GM21723 (cell line): ENCODE results near the gene TXNDC11.

ENCODE experiments used
- ATAC-seq: cut with Tn5 transposase; IDR thresholded peaks from one replicate; pipeline ENCODE4 v1.9.1; 2021; ENCODE audit warnings: mild to moderate bottlenecking, moderate library complexity; ENCODE audit not compliant: unreplicated experiment

The TXNDC11 gene

DNA sequence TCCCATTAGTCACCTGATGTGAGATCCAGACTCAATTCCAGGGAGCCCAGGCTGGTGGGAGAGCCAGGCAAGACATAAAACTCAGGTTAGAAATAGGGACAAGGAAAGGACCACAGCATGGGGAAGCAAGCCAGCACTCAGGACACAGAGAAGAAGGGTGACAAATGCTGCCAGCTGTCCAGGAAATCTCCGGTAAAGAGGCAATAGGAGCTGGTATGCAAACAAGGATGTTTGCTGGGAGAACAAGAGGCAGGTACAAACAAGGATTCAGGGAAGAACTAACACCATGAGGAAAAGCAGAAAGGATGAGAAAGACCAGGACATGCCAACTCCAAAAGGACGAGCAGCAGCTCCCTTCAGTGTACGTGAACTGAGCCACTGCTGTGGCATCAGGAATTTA lies 10.2 kb upstream of the TXNDC11 start:
- ATAC-seq, result no peak

DNA sequence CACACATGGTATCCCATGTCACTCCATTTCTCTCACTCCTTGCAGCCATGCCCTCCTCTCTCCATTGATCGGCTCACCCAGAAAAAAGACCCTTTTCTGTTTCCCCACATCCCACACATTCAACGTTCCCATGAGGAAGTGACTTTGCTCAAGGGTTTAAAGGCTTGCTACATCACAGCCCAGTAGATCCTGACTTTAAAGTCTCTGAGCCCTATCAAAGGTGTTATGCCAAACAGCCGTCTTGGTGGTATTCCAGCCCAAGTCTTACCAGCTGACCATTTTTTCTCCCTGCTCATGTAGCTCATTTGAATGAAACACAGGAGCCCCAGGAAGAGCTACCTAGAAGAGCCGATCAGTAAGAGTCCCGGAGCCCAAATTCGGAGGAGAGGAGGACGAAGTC lies 7.4 kb upstream of the TXNDC11 start:
- no peak for ATAC-seq

DNA sequence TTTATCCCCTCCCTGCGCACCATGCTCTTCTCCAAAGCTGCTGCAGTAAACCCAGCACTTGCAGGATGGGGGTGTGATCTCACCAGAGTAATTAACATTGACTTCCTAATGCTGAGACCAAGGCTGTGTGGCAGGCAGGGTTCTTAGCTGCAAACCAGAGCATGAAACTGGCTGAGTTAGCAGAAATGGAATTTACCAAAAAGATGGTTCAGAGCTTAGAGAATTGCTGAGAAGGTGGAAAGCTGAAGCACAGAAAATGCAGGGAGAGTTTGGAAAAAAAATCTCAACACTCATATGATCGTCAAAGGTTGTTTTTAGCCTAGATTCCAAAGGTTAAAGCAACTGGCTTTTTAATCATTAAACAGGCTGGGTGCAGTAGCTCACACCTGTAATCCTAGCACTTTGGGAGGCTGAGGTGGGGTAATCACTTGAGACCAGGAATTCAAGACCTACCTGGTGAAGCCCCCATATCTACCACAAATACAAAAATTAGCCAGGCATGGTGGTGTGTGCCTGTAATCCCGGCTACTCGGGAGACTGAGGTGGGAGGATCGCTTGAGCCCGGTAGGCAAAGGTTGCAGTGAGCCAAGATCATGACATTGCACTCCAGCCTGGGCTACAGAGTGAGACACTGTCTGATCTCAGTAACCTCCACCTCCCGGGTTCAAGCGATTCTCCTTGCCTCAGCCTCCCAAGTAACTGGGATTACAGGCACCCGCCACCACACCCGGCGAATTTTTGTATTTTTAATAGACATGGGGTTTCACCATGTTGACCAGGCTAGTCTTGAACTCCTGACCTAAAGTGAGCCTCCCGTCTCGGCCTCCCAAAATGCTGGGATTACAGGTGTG lies 6.0 kb upstream of the TXNDC11 start:
- ATAC-seq, result no peak

DNA sequence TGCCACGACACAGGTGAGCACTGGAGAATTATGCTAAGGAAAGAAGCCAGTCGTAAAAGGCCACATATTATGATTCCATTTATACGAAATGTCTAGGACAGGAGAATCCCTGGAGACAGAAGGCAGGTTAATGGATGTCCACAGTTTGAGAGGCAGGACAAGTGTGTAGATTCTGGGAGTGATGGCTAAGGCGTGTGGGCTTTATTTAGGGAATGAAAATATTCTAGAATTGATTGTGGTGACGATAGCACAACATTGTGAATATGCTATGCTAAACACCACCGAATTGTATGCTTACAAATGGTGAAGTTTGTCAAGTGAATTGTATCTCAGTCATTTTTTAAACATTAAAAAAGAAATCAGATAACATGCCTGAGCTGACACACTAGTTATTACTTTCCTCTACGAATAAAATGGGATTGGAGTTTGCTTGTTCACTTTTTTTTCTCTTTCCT lies 5.3 kb upstream of the TXNDC11 start:
- ATAC-seq, result no peak

DNA sequence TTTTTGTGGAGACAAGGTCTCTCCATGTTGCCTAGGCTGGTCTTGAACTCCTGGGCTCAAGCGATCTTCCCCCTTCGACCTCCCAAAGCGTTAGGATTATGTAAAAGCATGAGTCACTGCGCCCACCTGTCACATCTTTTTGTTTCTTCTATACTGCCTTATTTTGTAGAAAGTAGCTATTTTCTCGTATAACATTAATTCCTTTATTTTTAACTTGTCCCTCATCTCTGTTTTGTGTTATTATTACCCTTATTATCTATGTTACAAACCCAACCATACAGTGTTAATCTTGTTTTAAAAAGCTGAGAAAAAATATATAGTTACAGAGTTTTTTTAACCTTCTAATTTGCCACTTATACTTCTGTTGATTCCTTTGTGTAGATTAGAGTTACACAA lies 1.4 kb upstream of the TXNDC11 start:
- no peak for ATAC-seq

DNA sequence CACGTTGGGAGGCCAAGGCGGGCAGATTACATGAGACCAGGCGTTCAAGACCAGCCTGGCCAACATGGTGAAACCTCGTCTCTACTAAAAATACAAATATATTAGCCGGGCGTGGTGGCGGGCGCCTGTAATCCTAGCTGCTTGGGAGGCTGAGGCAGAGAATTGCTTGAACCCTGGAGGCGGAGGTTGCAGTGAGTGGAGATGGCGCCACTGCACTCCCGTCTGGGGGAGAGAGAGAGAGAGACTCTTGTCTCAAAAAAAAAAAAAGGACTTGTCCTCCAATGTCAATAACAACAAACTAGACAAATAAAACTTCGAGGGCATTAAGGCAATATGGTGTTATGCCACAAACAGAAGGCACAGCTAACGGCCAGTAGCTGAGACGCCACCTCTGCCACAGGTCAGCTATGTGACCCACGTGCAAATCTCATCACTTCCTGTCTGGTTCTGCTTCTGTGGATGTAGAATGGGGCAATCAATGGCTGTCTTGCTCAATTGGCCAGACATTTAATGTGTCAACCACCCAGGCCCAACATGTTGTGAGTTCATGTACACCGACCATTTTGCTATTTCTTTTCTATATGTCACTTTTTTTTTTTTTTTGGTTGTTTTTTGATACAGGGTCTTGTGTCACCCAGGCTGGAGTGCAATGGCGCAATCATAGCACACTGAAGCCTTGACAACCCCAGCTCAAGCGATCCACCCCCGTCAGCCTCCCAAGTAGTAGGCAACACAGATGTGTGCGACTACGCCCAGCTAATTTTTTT lies 834 bp upstream of the TXNDC11 start:
- no peak for ATAC-seq

DNA sequence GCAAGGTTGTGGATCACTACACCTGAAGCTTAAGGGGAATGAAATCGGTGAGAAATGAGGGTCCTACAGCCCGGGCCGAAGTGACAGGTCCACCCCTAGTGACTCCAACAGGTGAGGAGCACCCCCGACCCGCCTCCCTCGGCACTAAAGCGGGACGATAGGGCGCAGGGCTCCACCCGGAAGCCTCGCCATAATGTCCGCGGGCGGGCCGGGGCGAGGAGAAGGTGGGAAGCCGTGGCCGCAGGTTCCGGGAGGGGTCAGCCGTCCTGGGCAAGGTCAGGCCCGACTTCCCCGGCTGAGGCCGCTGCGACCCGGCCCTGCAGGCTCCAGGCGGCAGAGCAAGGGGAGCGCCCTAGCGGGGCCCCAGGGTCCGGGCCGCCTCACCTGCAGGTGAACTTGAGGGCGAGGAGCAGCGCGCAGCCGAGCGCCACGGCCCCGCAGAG lies 543 bp downstream of the TXNDC11 start:
- peak; percentile 24 for ATAC-seq

DNA sequence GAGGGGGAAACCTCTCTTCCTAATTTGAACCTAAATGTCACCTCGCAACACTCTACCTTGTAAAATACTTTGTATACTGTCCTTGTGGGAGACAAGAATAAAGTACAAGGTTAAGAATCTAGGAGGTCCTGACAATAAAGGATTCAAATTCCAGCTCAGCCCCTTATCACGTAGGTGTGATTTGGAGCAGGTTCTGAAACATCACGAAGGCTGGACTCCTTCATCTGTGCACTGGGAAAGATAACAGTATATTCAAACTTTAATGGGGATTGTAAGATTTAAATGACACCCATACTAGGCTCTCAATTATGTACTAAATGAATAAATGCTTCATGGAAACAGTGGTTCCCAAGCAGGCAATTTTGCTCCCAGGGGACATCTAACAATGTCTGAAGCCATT lies 2.1 kb downstream of the TXNDC11 start:
- no peak for ATAC-seq

DNA sequence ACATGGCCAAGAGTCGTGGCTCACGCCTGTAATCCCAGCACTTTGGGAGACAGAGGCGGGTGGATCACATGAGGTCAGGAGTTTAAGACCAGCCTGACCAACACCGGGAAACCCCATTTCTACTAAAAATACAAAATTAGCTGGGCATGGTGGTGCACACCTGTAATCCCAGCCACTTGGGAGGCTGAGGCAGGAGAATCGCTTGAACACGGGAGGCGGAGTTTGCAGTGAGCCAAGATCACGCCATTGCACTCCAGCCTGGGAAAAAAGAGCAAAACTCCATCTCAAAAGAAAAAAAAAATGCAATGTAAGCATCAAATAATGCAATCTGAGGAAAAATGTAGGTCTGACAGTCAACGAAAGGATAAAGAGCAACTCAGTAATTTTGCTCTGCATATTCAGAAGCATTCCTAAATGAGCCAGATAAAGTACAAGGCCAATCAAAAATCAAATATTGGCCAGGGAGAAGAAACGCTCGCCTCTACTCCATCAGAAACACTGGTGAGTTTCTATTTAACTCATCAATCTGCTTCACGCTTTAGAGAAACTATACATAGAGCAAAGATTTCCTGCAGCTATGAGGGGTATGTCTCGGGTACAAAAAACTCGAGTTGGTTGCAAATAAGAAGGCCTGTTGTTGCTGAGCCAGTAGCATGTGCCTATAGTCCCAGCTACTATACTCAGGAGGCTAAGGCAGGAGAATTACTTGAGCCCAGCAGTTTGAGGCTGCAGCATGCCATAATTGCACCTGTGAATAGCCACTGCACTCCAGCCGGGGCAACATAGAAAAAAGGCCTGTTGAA lies 3.7 kb downstream of the TXNDC11 start:
- no peak for ATAC-seq

DNA sequence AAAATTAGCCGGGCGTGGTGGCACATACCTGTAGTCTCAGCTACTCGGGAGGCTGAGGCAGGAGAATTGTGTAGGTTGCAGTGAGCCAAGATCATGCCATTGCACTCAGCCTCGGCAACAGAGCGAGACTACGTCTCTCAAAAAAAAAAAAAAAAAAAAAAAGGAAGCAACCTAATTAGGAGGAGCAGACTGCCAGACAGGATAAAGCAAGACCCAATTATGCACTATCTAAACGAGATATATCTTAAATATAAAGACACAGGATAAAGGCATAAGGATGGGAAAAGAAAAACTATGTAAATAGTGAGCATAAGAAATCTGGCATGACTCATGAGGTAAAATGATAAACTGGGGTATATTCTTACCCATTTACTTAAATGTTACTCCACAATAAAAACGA lies 4.9 kb downstream of the TXNDC11 start:
- ATAC-seq, result no peak

DNA sequence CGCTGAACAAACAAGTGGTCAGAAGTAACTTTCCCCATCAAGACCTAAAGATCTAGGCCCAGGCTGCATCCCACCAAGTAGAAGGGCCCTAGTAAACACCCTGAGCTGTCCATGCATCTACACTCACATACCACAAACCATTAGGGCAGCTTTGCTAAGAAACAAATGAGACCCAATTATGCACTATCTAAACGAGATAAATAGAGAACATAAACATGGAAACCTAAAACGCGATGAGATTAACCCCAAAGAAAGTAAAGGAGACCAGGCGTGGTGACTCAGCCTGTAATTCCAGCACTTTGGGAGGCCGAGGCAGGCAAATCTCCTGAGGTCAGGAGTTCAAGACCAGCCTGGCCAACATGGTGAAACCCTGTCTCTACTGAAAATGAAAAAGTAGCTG lies 5.8 kb downstream of the TXNDC11 start:
- no peak for ATAC-seq

DNA sequence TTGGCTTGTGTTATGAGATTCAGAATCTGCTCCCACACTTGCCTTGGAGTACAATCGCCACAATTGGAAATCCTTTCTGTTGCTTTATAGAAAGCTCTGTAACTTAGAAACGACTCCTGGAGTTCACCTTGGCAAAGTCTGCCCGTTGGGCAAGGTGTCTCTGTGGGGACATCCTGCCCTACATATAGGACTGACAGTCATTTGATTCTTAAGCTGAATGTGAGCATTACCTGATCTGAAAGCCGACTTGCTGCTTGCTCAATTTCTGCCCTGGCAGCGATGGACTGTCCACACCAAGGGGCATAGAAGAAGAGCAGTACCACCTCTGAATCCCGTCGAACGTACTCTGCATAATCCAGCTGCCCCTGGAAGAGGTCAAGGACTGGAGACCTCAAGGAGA lies 6.9 kb downstream of the TXNDC11 start:
- ATAC-seq, result no peak

DNA sequence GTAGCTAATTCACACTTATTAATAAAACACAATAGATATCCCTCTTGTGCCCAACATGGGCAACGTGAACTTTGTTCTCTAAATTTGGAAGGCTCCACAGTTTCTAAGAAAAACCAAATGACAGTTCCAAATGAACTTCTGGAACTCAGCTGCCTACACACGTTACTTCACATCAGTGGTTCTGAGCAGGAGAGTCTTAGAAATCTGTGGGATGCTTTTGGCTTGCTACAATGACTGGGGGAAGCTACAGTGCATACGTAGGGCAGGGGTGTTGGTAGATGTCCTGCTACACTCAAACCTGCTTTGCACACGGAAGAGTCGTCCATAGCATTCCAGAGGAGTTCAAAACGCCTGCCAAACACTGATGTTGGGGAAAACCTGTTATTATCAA lies 8.0 kb downstream of the TXNDC11 start:
- ATAC-seq, result no peak

DNA sequence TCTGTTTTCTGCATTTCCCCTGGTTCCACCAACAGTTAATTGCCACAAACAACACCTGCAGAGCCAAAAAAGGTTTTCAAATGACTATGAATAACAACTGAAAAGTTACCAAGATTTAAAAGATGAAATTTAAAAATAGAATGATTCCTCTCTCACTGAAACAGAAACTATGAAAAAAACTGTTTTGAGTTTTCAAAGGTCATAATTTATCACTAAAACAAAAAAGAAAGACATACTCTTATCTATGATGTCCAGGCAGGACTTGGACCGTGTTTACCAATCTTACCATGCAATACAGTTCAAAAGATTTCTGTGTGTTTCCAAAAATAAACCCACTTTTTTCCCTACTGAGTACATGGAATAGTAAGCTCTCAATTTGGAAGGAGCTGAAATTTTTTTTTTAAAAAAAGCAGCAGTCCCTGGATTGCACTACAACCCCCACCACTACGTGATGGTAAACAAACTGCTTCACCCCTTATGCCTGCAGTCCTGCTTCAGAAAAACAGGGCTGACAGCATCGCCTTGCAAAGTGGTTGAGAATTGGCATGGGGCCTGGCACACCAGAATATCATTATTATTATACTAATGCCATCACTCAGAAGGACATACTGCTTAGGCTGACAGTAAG lies 8.5 kb downstream of the TXNDC11 start:
- ATAC-seq, result peak; percentile 63

DNA sequence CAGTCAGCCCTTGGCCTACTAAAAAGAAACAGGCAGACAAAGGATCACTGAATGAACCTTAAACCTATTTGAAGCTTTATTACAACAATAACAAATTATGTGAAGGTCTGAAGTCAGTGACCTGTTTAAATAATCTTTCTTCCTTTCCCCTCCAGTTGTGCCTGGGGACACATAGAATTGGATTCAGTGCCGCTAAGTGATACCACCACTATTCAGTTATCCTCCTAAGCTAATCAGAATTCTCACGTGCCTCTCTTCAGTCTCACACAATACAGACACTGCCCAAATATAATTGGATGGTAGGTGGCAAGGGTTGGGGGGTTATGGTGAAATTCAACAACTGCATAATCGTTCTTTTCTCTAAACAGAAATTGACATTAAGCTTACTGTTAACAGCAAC lies 11.4 kb downstream of the TXNDC11 start:
- ATAC-seq, result no peak

DNA sequence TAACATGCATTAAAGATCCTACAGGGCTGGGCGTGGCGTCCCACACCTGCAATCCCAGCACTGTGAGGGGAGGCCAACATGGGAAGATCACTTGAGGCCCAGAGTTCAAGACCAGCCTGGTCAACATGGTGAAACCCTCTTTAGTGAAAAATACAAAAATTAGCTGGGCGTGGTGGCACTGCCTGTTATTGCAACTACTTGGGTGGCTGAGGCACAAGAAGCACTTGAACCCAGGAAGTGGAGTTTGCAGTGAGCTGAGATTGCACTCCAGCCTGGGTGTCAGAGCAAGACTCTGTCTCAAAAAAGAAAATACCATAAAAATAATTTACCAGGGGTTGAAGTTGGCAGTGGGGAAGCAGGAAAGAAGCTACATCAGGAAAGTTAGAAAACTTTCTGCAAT lies 12.9 kb downstream of the TXNDC11 start:
- ATAC-seq, result no peak

DNA sequence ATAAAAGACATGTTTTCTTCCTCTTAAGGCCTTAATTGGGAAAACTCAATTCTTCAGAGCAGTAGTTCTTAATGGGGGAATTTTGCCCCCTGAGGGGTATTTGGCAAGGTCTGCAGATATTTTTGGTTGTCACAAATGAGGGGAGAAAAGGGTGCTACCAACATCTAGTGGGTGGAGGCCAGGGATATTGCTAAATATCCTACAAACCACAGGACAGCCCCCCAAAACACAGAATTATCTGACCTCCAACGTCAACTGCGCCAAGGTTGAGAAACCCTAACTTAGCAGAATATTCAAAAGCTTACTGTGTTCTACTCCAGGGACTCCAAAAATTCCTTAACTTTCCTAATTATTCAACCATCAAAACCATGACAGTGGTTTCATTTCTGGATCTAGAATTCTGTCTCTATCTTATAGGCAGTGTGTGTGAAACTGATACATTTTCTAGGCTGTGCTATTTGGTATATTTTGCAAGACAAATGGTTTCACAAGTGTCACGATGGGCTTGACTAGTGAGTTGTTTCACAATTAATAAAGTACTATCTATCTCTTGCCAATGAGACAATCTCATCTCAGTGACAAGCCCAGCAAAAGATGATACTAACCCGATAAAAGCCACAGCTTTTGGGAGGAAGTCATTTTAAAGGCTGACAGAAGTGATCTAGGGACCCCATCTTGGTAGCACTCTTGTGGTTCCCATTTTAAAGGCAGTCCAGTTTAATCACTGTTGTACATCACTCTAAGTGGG lies 14.7 kb downstream of the TXNDC11 start:
- ATAC-seq, result no peak

DNA sequence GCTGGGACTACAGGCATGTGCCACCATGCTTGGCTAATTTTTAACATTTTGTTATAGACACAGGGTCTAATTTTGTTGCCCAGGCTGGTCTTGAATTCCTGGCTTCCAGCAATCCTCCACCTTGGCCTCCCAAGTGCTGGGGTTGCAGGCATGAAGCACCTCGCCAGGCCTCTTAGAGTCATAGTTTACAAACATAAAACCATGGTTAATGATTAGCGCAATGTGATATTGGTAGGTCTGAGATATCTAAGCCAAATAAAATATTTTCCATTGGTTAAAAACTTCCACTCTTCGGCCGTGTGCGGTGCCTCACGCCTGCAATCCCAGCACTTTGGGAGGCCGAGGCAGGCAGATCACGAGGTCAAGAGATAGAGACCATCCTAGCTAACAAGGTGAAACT lies 16.6 kb downstream of the TXNDC11 start:
- no peak for ATAC-seq

DNA sequence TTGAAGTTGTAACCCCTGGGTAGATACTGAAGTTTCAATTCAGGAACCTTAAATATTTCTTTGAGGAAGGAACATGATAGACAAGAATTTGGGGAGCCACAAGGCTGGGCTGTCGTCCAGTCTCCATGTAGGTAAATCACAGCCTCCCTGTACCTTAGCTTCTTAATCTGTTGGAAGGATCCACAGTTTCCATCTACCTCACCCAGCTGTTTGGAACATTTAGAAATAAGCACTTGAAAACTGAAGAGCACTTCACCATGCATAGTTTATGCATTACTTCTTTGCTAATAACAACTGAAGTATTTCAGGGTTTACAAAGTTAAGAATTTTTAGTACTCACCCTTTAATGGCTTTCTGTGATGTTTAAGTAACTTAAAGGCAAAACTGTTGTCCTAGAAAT lies 17.2 kb downstream of the TXNDC11 start:
- ATAC-seq, result no peak

DNA sequence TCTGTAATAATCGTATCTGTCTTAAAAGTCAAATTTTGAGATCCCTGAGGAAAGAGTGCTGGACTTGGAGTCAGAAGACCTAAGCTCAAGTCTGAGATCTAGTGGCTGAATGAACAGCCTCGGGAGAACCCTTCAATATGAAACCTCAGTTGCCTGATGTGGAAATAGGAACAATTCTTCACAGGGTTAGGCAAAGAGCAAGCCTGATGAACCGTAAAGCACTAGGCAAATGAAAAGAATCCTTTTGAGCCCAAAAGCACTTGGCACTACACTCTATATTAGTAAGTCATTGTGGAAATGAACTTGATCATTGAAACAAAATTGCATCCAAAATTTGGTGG lies 20.2 kb downstream of the TXNDC11 start:
- ATAC-seq, result no peak
